NCI-H345 treated with DMSO at 0.1 percent for 48 hours (cell line): ENCODE data around the gene ZMYM2.
"Not testable (repeated sequence)": the region's sequence is repeated elsewhere in the genome, so short reads cannot be mapped to it uniquely, and the experiment has no call there.

ENCODE experiments used
- DNase-seq: peaks from one replicate; lab custom pipeline; 2025; ENCODE audit not compliant: unreplicated experiment; lab: John Stamatoyannopoulos, UW

Gene ZMYM2

GRCh38 chr13:19982447-19983043 is 24.0 kb downstream of the ZMYM2 start:
- no peak for DNase-seq

- no peak for DNase-seq
These were observed 26.1 kb downstream of the ZMYM2 start for GRCh38 chr13:19984430-19985218.

- no peak for DNase-seq
These were observed 26.7 kb downstream of the ZMYM2 start for GRCh38 chr13:19985219-19985556.

GRCh38 chr13:19991531-19991930 is 33.0 kb downstream of the ZMYM2 start:
- DNase-seq = no peak

- DNase-seq = no peak
These were observed 34.5 kb downstream of the ZMYM2 start for GRCh38 chr13:19993024-19993423.

- no peak for DNase-seq
These were observed 40.4 kb downstream of the ZMYM2 start for GRCh38 chr13:19998960-19999359.

GRCh38 chr13:20000062-20000552 is 41.6 kb downstream of the ZMYM2 start:
- no peak for DNase-seq

- DNase-seq = no peak
These were observed 43.1 kb downstream of the ZMYM2 start for GRCh38 chr13:20001366-20002190.

GRCh38 chr13:20002787-20003186 is 44.3 kb downstream of the ZMYM2 start:
- no peak for DNase-seq

GRCh38 chr13:20006206-20006605 is 47.7 kb downstream of the ZMYM2 start:
- DNase-seq = no peak

GRCh38 chr13:20015763-20016162 is 57.2 kb downstream of the ZMYM2 start:
- DNase-seq = no peak

GRCh38 chr13:20016649-20017364 is 58.3 kb downstream of the ZMYM2 start:
- no peak for DNase-seq

- no peak for DNase-seq
These were observed 58.8 kb downstream of the ZMYM2 start for GRCh38 chr13:20017365-20017711.

- no peak for DNase-seq
These were observed 60.5 kb downstream of the ZMYM2 start for GRCh38 chr13:20019043-20019442.

GRCh38 chr13:20024702-20025101 is 66.2 kb downstream of the ZMYM2 start:
- no peak for DNase-seq

GRCh38 chr13:20028953-20029352 is 70.4 kb downstream of the ZMYM2 start:
- no peak for DNase-seq

GRCh38 chr13:20033486-20033885 is 75.0 kb downstream of the ZMYM2 start:
- no peak for DNase-seq

- DNase-seq = no peak
These were observed 76.6 kb downstream of the ZMYM2 start for GRCh38 chr13:20035130-20035529.

GRCh38 chr13:20037908-20038307 is 79.4 kb downstream of the ZMYM2 start:
- no peak for DNase-seq

GRCh38 chr13:20042603-20043002 is 84.1 kb downstream of the ZMYM2 start:
- DNase-seq = not testable (repeated sequence)

GRCh38 chr13:20043207-20043925 is 84.8 kb downstream of the ZMYM2 start:
- no peak for DNase-seq
